HCT116 (cell line): ENCODE measurements around the gene LEFTY2. TPM values are rescaled to one million over a fixed set of nuclear protein-coding genes. Genes with fewer than 3 reads are reported as not detected.

ENCODE experiments used
- ATAC-seq: fragments of 200-7000 bp; cut with Tn5 transposase; 2 replicates; pipeline ENCODE4 v1.9.1; 2020; ENCODE audit warnings: mild to moderate bottlenecking, moderate library complexity
- BruUV-seq: library from RNA; stranded (reverse); fragments of 400-500 nt; replicated peaks from 2 replicates; lab custom pipeline; 2021; lab: Mats Ljungman, UMichigan
- CTCF ChIA-PET: fragments of 300-600 bp; sonication (Branson Sonifier 250); formaldehyde crosslinking; loops from one replicate; lab custom pipeline; 2021; ENCODE audit warnings: antibody characterized with exemption; lab: Charles Lee
- POLR2A ChIA-PET: fragments of 300-600, 350-600 bp; sonication (Branson Sonifier 250); formaldehyde crosslinking; loops from one replicate; lab custom pipeline; 2021; ENCODE audit warnings: antibody characterized with exemption; lab: Charles Lee
- RAD21 ChIA-PET, 2 experiments: fragments of 300-600 bp; sonication (Branson Sonifier 250); formaldehyde crosslinking; loops; one replicate each; lab custom pipeline; 2023; ENCODE audit warnings: low total read pairs in 2 of 2; ENCODE audit not compliant: uncharacterized antibody in 2 of 2, unreplicated experiment in 2 of 2, low non-redundant PET in 1 of 2; lab: Charles Lee
- DNase-seq: peaks from one replicate; pipeline ENCODE4 v3.0.0-alpha.2; 2010; ENCODE audit warnings: low read depth, low spot score
- H2AFZ ChIP-seq: fragments of 200-600 bp; shearing (Covaris generic), sonication (generic); 2 replicates; pipeline ENCODE4 v1.6.1; 2017; ENCODE audit warnings: low read depth, mixed run types, mixed read lengths, antibody characterized with exemption, low read length; ENCODE audit not compliant: poor library complexity, severe bottlenecking
- H3K27ac ChIP-seq: 2 replicates; pipeline ENCODE4 v1.5.1; 2012; ENCODE audit warnings: low read depth, low read length
- H3K27me3 ChIP-seq: fragments of 200-600 bp; sonication (generic); 2 replicates; pipeline ENCODE4 v1.6.1; 2016; ENCODE audit warnings: mixed run types, low read length, mixed read lengths; ENCODE audit not compliant: insufficient read depth
- H3K36me3 ChIP-seq, 2 experiments: fragments of 200-500 bp in 1 of 2; fragments of 200-600 bp in 1 of 2; sonication (Bioruptor generic) in 1 of 2; sonication (generic) in 1 of 2; 2 replicates each; pipeline versions ENCODE4 v1.5.1 to v1.6.1; 2014 to 2016; ENCODE audit warnings: low read length in 2 of 2, inconsistent platforms in 1 of 2, mixed read lengths in 1 of 2, mixed run types in 1 of 2; ENCODE audit not compliant: insufficient read depth in 2 of 2, control insufficient read depth in 1 of 2
- H3K4me1 ChIP-seq, 2 experiments: fragments of 200-600 bp in 1 of 2; sonication (generic) in 1 of 2; 2 replicates each; pipeline versions ENCODE4 v1.5.1 to v1.6.1; 2012 to 2017; ENCODE audit warnings: low read length in 2 of 2, inconsistent platforms in 1 of 2, mild to moderate bottlenecking in 1 of 2, mixed read lengths in 1 of 2, mixed run types in 1 of 2, moderate library complexity in 1 of 2; ENCODE audit not compliant: insufficient read depth in 2 of 2, control insufficient read depth in 1 of 2
- H3K4me2 ChIP-seq: fragments of 200-600 bp; sonication (generic); 2 replicates; pipeline ENCODE4 v1.6.1; 2017; ENCODE audit warnings: mixed run types, low read length, mixed read lengths
- H3K4me3 ChIP-seq, 2 experiments: fragments of 200-600 bp in 1 of 2; sonication (generic) in 1 of 2; replicated peaks in 1 of 2; 2 replicates each; pipeline ENCODE4 v1.5.1; 2011 to 2016; ENCODE audit warnings: low read length in 2 of 2, control low read depth in 1 of 2, low read depth in 1 of 2, mild to moderate bottlenecking in 1 of 2, mixed read lengths in 1 of 2, mixed run types in 1 of 2
- H3K79me2 ChIP-seq: fragments of 200-600 bp; sonication (generic); 2 replicates; pipeline ENCODE4 v1.6.1; 2017; ENCODE audit warnings: mild to moderate bottlenecking, mixed run types, low read length, moderate library complexity, mixed read lengths; ENCODE audit not compliant: insufficient read depth
- H3K9ac ChIP-seq: fragments of 200-600 bp; sonication (generic); 2 replicates; pipeline ENCODE4 v1.6.1; 2016; ENCODE audit warnings: low read length, mixed read lengths
- H3K9me2 ChIP-seq: fragments of 200-600 bp; sonication (generic), shearing (Covaris generic); 2 replicates; pipeline ENCODE4 v1.6.1; 2017; ENCODE audit warnings: mixed run types, mild to moderate bottlenecking, moderate library complexity; ENCODE audit not compliant: insufficient read depth
- H3K9me3 ChIP-seq, 2 experiments: fragments of 200-500 bp in 1 of 2; fragments of 200-600 bp in 1 of 2; sonication (Bioruptor generic) in 1 of 2; sonication (generic) in 1 of 2; 2 replicates each; pipeline ENCODE4 v1.6.1; 2014 to 2017; ENCODE audit warnings: low read length in 2 of 2, mixed read lengths in 2 of 2, inconsistent platforms in 1 of 2, low read depth in 1 of 2, mild to moderate bottlenecking in 1 of 2, mixed run types in 1 of 2, moderate library complexity in 1 of 2; ENCODE audit not compliant: control insufficient read depth in 1 of 2, insufficient read depth in 1 of 2
- H4K20me1 ChIP-seq: fragments of 200-600 bp; sonication (generic), shearing (Covaris generic); 2 replicates; pipeline ENCODE4 v1.6.1; 2017; ENCODE audit warnings: mixed run types, mild to moderate bottlenecking, moderate library complexity; ENCODE audit not compliant: insufficient read depth
- ELF1 ChIP-seq: IDR thresholded peaks from 2 replicates; pipeline ENCODE4 v1.6.1; 2012; ENCODE audit warnings: low read depth, borderline replicate concordance
- EZH2 ChIP-seq: fragments of 200-600 bp; sonication (generic); IDR thresholded peaks from 2 replicates; pipeline ENCODE4 v1.6.1; 2017; ENCODE audit warnings: antibody characterized with exemption, mixed run types
- POLR2A ChIP-seq: IDR thresholded peaks from 2 replicates; pipeline ENCODE4 v1.7.0; 2011; ENCODE audit warnings: borderline replicate concordance; ENCODE audit not compliant: insufficient read depth, insufficient read length; ENCODE audit errors: extremely low read depth
- POLR2AphosphoS5 ChIP-seq: IDR thresholded peaks from 2 replicates; pipeline ENCODE4 v1.6.1; 2011; ENCODE audit warnings: mild to moderate bottlenecking, low read depth, low read length, moderate library complexity
- RAD21 ChIP-seq: IDR thresholded peaks from 2 replicates; pipeline ENCODE4 v1.6.1; 2012; ENCODE audit warnings: low read depth, mild to moderate bottlenecking
- TCF7L2 ChIP-seq: IDR thresholded peaks from 2 replicates; pipeline ENCODE4 v1.7.0; 2011; ENCODE audit warnings: borderline replicate concordance, inconsistent platforms; ENCODE audit not compliant: insufficient read depth, insufficient read length; ENCODE audit errors: extremely low read depth
- YY1 ChIP-seq: IDR thresholded peaks from 2 replicates; pipeline ENCODE4 v1.6.1; 2011; ENCODE audit warnings: low read length, low read depth, moderate library complexity, mild to moderate bottlenecking; ENCODE audit not compliant: insufficient replicate concordance; ENCODE audit errors: extremely low read depth
- ZFX ChIP-seq: fragments of 450-650 bp; IDR thresholded peaks from 2 replicates; pipeline ENCODE4 v1.6.1; 2017
- intact Hi-C: fragments of 100-400 bp; cut with micrococcal nuclease; formaldehyde crosslinking; loops from 2 replicates; pipeline ENCODE4 v1.10.0; 2022
- total RNA-seq: library from RNA; stranded (reverse); gene quantifications from one replicate; pipeline ENCODE4 v1.2.1, GENCODE V29; 2021; ENCODE audit not compliant: unreplicated experiment
- TF ChIP-seq, protein P1 (sequence below): IDR thresholded peaks from 2 replicates; pipeline ENCODE4 v1.6.1; 2012
- TF ChIP-seq, protein P2 (sequence below), 3 experiments: fragments of 200-600 bp in 1 of 3; sonication (generic) in 1 of 3; IDR thresholded peaks in 2 of 3; conservative IDR thresholded peaks in 1 of 3; 2 replicates each; pipeline ENCODE4 v1.5.1; 2012 to 2017; ENCODE audit warnings: low read depth in 2 of 3, low read length in 2 of 3, antibody characterized with exemption in 1 of 3, borderline replicate concordance in 1 of 3, control low read depth in 1 of 3, mild to moderate bottlenecking in 1 of 3, mixed read lengths in 1 of 3, mixed run types in 1 of 3, moderate library complexity in 1 of 3; ENCODE audit not compliant: insufficient read depth in 1 of 3
- TF ChIP-seq, protein P3 (sequence below): IDR thresholded peaks from 2 replicates; pipeline ENCODE4 v1.6.1; 2012; ENCODE audit warnings: low read depth

Gene LEFTY2
- total RNA-seq, 1 experiment from 2014 or later = not detected

DNA sequence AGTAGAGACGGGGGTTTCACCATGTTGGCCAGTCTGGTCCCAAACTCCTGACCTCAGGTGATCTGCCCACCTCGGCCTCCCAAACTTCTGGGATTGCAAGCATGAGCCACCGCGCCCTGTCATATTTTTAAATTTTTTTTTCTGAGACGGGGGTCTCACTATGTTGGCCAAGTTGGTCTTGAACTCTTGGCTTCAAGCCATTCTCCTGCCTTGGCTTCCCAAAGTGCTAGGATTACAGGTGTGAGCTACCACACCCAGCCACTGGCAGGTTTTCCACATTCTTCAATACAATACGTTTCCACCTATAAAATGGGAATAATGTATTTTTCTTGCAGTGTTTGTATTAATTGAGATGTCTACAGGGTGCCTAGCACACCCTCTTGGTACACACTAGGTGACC lies 48.7 kb downstream of the LEFTY2 start:
- Histone ChIP-seq H3K9ac (no peak overlapping the region), H3K27ac (no peak overlapping the region), H3K9me3 (no peaks in the 10 kb centered on the region), H2AFZ (no peak overlapping the region), H3K4me3 (no peak overlapping the region), H3K9me2 (no peaks in the 10 kb centered on the region), H3K27me3 (no peaks in the 10 kb centered on the region), H3K36me3 (no peaks in the 10 kb centered on the region), H3K4me2 (no peak overlapping the region), H3K4me1 (peaks cover 6 to 24% of the 10 kb centered on the region in 2 experiments; a peak in 3 of 4 replicates), H4K20me1 (no peaks in the 10 kb centered on the region), H3K79me2 (no peaks in the 10 kb centered on the region)
- no TSS peak for BruUV-seq
- POLR2A ChIA-PET = no interaction called here
- ATAC-seq = no peak
- CTCF ChIA-PET = no interaction called here
- RAD21 ChIA-PET = no interaction called here
- no peak for DNase-seq
- intact Hi-C loops = no loop called here
- TF ChIP-seq POLR2AphosphoS5 = no peak
- TF ChIP-seq YY1 = no peak
- TF ChIP-seq POLR2A = no peak
- TF ChIP-seq RAD21 = no peak
- TF ChIP-seq, protein P1, sequence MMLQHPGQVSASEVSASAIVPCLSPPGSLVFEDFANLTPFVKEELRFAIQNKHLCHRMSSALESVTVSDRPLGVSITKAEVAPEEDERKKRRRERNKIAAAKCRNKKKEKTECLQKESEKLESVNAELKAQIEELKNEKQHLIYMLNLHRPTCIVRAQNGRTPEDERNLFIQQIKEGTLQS = no peak
- no peak for TF ChIP-seq ELF1
- no peak for TF ChIP-seq EZH2
- TF ChIP-seq TCF7L2 = no peak
- TF ChIP-seq, protein P2, sequence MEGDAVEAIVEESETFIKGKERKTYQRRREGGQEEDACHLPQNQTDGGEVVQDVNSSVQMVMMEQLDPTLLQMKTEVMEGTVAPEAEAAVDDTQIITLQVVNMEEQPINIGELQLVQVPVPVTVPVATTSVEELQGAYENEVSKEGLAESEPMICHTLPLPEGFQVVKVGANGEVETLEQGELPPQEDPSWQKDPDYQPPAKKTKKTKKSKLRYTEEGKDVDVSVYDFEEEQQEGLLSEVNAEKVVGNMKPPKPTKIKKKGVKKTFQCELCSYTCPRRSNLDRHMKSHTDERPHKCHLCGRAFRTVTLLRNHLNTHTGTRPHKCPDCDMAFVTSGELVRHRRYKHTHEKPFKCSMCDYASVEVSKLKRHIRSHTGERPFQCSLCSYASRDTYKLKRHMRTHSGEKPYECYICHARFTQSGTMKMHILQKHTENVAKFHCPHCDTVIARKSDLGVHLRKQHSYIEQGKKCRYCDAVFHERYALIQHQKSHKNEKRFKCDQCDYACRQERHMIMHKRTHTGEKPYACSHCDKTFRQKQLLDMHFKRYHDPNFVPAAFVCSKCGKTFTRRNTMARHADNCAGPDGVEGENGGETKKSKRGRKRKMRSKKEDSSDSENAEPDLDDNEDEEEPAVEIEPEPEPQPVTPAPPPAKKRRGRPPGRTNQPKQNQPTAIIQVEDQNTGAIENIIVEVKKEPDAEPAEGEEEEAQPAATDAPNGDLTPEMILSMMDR (IDR thresholded peaks at IDR 0.05 in 2 of 3, conservative IDR thresholded peaks at IDR 0.05 in 1 of 3; ENCODE audit: borderline replicate concordance in 1 of 3, insufficient read depth in 1 of 3, low read depth in 2 of 3, low read length in 2 of 3) = no peak
- no peak for TF ChIP-seq ZFX
- TF ChIP-seq, protein P3, sequence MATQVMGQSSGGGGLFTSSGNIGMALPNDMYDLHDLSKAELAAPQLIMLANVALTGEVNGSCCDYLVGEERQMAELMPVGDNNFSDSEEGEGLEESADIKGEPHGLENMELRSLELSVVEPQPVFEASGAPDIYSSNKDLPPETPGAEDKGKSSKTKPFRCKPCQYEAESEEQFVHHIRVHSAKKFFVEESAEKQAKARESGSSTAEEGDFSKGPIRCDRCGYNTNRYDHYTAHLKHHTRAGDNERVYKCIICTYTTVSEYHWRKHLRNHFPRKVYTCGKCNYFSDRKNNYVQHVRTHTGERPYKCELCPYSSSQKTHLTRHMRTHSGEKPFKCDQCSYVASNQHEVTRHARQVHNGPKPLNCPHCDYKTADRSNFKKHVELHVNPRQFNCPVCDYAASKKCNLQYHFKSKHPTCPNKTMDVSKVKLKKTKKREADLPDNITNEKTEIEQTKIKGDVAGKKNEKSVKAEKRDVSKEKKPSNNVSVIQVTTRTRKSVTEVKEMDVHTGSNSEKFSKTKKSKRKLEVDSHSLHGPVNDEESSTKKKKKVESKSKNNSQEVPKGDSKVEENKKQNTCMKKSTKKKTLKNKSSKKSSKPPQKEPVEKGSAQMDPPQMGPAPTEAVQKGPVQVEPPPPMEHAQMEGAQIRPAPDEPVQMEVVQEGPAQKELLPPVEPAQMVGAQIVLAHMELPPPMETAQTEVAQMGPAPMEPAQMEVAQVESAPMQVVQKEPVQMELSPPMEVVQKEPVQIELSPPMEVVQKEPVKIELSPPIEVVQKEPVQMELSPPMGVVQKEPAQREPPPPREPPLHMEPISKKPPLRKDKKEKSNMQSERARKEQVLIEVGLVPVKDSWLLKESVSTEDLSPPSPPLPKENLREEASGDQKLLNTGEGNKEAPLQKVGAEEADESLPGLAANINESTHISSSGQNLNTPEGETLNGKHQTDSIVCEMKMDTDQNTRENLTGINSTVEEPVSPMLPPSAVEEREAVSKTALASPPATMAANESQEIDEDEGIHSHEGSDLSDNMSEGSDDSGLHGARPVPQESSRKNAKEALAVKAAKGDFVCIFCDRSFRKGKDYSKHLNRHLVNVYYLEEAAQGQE = no peak
